GM19043 (cell line): ENCODE results near the gene MYMX.
"Not testable (repeated sequence)": the region's sequence is repeated elsewhere in the genome, so short reads cannot be mapped to it uniquely, and the experiment has no call there.

ENCODE experiments used
- ATAC-seq: cut with Tn5 transposase; IDR thresholded peaks from one replicate; pipeline ENCODE4 v1.9.1; 2021; ENCODE audit warnings: low read depth; ENCODE audit not compliant: unreplicated experiment

Gene MYMX

DNA sequence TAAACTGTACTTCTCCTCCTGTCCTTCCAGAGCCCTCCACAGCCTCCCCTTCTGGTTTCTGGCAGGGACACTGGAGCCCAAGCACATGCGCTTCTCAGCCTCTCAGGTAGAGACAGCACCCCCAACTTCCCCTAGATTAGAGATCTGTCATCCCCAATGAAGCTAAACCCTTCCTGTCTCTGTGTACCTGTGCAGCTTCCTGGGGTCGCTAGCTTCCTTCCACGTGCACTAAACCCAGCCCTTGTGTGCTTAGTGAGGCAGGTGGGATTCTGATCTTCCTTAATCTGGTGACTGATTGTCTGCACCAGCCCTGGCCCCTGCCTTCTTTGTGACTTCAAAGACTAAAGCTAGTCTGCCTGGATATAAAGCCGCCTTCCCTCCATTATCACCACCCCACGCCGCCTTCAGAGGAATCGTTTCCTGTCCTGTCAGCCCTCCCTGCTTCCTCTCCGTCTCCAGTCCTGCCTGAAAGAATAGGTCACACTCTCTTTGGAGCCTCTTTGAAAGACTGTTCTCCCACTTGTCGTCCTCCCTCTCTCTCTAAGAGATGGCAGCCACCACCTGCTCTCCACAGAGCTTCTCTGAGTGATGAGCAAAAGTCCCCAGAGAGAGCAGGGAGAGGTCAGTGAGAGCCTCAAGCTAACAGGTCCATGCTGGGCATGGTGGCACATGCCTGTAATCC is 30.6 kb upstream of the MYMX start:
- no peak for ATAC-seq

DNA sequence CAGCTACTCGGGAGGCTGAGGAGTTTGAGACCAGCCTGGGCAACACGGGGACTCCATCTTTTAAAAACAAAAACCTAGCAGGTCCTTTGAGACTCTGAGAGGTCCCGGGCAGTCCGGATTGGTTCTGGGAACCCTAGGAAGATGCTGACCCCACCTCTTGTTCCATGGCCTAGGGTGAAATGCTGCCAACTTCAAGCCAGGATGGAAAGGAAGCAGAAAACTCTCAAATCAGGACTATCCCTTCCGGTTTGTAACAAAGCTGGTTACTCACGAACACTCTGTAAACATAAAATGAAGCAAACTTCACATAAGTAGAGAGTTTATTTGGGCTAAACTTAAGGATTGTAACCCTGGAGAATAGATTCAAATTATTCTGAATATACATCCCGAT is 30.1 kb upstream of the MYMX start:
- ATAC-seq: no peak

DNA sequence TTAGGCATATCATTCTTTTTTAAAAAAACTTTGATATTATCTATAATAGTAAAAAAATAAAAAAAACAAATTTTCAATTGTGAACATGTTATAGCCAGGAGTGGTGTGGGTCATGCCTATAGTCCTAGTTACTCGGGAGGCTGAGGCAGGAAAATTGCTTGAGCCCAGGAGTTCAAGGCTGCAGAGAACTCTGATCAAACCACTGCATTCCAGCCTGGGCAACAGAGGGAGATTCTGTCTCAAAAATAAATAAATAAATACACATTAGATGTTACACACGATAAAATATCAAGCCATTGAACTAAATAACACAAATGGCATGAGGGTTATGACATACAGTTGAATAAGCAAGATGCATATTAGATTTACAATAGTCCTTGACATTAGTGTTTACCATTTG is 27.9 kb upstream of the MYMX start:
- ATAC-seq: no peak

DNA sequence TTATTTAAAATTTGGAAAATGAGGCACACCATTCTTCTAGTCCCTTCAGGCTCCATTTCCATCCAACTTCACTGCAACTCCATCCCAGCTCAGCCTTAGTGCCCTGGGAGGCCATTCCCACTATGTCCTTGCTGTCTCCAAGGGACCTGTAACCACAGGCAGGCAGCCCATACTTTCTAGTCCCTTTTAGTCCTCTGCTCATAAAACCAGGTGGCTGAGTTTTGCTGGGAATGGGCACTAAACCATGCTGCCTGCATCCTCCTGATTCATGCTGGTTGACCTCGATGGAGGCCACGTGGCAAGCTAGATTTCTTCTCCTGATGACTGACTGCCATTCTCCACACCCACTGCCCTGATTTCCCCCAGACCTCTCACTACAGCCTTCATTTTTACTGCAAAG is 27.5 kb upstream of the MYMX start:
- no peak for ATAC-seq

DNA sequence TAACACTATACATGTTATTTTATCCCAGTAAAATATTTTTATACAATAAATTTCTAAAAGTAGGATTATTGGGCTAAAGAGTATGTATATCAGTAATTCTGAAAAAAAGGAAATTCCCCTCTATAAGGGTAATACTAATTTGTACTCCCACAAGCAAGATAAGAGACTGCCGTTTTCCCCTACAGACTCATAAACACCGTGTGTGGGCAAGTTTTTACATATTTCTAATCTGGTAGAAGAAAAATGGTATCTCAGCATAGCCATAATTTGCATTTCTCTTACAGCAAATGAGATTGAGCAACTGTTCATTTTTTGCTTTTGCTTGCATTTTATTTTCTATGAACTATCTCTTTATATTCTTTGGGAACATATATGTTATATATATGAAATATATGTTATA is 26.0 kb upstream of the MYMX start:
- no peak for ATAC-seq

DNA sequence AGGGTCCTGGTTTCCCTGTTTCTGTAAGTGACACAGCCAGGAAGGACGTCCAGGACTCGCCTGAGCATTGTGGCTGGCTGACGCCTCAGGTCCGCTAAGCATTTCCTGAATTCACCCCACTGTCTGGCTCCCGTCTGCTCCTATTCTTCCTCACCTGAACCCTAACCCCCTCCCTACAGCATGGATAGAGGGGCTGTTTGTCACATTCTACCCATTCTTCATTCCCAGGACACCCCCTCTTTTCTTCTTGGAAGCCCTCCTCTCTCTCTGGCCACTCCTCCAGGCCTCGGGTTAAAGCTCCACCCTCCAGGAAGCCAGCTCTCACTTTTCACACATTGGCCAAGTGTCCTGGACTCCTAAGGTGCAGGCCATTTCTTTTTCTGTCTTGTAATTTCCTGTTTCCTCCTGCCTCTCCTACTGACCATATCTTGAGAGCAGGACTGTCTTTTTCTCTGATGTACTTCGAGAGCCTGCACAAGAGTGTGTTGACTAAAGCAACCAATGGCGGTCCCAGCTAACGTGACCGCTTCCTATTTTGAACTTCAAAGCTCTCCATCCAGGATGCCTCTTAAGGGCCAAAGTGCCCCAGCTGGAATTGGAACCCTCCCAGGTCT is 24.2 kb upstream of the MYMX start:
- ATAC-seq: no peak

DNA sequence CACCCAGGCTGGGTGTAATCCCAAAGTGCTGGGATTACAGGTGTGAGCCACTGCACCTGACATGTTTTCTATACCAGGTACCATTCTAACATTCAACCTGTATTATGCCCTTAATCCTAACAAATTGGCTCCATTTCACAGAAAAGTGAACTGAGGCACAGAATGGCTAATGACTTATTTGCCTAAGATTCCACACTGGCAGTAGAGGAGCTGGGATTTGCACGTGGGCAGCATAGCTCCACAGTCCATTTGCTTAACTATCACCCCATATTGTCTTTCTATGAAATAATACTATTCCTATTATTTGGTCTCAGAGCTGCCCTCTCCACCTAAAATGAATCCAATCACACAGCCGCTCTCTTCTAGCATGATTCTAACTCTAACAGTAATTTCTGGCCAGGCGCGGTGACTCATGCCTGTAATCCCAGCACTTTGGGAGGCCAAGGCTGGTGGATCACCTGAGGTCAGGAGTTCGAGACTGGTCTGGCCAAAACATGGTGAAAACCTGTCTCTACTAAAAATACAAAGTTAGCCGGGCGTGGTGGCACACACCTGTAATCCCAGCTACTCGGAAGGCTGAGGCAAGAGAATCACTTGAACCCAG is 23.3 kb upstream of the MYMX start:
- no peak for ATAC-seq

DNA sequence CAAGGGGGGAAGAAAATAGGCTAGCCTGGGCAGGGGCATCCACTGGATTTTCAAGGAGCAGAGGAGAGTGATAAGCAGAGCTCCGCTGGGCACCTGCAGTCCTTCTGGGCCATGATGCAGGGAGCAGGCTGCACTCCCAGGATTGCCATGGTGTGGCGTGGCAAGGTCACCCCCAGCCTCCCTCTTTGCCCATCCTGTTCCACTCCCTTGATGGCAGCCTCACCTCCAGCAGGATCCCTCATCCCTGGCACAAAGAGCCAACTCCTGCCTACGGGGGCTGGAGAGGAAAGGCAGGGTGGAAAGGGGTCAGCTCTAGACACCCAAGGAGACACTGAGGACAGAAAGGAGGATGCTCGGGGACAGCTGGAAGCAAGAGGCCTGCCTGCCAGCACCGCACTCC is 22.4 kb upstream of the MYMX start:
- ATAC-seq: no peak

DNA sequence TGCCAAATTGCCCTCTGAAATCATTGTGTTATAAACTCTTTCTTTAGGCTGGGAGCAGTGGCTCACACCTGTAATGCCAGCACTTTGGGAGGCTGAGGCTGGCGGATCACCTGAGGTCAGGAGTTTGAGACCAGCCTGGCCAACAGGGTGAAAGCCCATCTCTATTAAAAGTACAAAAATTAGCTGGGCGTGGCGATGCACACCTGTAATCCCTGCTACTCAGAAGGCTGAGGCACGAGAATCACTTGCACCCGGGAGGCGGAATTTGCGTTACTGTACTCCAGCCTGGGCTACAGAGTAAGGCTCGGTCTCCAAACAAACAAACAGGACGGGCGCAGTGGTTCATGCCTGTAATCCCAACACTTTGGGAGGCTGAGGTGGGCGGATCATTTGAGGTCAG is 20.4 kb upstream of the MYMX start:
- ATAC-seq: not testable (repeated sequence)

DNA sequence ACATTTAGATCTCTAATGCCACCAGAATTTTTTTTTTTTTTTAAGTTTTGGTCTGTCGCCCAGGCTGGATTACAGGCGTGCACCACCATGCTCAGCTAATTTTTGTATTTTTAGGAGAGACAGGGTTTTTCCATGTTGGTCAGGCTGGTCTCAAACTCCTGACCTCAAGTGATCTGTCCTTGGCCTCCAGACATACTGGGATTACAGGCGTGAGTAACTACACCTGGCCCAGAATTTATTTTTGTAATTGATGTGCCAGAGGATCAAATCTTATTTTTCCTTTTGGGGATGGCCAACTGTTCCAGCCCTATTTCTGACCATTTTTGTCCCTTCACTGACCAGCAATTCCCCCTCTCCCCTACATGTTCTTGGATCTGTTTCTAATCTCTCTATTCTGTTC is 18.0 kb upstream of the MYMX start:
- ATAC-seq: no peak

DNA sequence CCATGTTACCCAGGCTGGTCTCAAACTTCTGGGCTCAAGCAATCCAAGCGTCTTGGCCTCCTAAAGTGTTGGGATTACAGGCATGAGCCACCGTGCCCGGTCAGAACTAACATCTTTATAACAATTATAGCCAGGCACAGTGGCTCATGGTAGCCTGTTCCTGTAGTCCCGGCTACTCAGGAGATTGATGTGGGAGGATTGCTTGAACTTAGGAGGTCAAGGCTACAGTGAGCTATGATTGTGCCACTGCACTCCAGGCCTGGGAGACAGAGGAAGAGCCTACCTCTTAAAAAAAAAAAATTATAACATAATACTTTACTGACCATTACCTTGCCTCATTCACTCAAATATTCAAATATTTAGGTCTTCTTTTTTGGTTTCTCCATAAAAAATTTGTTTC is 16.8 kb upstream of the MYMX start:
- ATAC-seq: no peak

DNA sequence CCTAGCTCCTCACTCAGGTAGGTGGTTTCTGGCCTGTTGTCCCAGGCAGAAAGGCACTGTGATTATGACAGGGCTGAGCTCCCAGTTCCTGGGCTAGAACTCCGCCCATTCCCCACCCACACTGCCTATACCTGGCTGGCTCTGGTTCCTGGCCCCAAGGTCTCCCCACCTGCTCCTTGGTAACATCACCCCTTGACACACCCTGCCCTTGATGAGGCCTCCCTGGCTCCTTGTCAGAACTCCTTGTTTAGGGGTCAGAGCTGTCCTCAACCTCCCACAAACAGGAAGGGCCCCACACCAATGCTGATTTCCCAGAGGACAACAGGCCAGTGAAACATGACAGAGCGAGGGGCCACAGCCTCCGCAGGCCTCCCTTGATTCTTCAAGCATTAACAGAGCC is 15.5 kb upstream of the MYMX start:
- no peak for ATAC-seq

DNA sequence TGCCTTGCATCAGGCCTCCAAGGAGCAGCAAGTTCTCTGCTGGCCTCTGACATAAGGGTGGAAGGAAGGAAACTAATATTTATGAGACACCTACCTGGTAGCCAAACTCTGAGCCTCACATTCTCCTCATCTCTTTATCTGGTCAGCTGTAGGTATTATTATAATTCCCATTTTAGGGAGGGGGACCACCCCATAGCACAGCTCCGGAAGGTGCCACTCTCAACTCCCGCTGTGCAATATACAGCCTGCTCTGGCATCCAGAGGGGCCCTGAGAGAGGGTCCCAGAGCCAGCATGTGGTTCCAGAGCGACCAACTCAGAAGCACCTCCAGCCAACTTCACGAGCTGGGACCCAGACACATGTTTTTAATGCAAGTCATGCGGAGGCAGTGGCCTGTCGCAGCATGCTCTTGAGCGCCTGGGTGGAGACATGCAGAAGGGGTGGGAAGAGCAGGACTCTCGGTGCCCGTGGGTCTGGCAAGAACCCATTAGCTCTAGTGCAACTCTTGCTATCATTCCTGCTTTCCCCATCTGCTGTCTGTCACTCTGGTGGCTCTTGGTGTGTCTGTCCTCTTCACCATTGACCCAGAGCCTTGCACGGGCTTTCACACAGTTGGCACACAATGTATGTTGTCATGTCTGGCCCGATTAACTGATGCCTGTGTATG is 15.0 kb upstream of the MYMX start:
- no peak for ATAC-seq

DNA sequence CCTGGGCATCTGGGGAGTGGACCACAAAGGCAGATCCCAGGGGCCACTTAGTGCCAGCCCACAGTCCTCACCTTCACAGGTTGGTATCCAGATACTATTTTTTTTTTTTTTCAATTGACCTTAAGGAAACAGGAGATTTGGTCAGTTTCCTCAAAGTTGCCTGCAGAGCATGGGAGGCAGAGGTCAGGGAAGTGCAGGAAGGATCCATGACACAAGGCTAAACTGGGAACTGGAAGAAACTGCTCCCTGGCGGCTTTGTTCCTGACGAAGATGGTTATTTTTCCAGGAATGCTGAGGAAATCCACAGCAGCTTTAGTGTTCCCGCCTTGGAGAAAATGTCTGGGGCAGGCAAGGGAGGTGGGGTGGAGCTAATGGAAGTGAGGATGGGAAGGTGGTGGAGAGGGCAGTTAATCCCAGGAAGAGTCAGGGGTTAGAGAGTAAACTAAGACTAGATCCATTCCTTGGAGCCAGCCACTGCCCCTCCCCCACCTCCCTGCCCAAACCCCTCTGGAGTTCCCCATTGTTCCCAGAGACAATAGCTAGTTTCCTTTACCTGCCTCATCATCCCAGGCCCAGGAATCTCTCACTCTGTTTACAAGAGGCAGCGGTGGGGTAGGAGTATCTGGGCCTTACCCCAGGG is 14.3 kb upstream of the MYMX start:
- no peak for ATAC-seq

DNA sequence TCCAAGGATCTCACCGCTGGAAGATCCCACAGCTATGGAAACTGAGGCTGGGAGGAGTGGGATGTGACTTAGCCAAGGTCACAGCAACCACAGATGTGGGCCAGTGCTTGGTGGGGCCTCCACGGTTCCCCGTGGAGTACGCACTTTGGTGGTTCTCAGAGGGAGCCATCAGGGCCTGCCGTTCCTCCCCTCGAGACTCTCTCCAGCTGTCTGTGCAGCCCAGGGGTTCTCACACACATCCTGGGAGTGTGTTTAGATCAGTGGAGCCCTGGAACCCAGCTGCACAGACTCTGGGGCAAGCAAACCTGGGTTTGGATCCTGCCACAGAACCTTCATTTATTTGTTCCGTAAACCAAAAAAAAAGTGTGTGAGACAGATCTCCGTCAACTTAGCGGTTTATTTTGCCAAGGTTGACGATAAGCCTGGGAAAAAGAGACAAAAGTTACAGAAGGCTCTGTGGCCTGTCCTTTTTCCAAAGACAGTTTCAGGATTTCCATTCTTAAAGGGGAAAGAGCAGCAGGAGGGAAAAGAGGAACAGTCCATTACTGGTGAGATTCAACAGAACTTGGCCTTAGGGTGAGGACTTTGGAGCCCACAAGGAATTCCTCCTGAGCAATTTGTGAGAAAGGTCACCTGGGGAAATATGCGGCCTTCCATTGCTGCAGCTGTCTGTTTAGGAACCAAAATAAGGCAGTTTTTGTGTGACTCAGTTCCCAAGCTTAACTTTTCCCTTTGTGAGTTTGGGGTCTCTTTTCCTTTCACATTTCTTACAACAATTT is 13.6 kb upstream of the MYMX start:
- ATAC-seq: no peak

DNA sequence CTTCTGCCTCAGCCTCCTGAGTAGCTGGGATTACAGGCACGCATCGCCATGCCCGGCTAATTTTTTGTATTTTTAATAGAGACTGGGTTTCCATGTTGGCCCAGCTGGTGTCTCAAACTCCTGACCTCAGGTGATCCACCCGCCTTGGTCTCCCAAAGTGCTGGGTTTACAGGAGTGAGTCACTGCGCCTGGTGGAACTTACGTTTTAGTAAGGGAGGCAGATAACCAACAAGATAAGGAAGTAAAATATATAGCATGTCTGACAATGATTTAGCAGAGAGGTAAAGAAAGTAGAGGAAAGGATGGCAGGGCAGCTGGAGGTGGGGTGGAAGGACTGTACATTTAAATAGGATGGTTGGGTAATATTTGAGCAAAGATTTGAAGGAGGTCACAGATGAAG is 12.8 kb upstream of the MYMX start:
- no peak for ATAC-seq

DNA sequence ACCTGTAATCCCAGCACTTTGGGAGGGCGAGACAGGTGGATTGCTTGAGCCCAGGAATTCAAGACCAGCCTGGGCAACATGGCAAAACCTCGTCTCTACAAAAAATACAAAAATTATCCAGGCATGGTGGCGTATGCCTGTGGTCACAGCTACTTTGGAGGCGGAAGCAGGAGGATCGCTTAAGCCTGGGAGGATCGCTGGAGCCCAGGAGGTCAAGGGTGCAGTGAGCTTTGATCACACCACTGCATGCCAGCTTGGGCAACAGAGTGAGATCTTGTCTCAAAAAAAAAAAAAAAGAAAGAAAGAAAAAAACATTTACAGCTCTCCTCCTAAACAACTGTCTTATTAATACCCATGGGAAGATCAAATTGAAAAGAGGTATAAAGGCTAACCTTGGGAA is 8.8 kb upstream of the MYMX start:
- no peak for ATAC-seq

DNA sequence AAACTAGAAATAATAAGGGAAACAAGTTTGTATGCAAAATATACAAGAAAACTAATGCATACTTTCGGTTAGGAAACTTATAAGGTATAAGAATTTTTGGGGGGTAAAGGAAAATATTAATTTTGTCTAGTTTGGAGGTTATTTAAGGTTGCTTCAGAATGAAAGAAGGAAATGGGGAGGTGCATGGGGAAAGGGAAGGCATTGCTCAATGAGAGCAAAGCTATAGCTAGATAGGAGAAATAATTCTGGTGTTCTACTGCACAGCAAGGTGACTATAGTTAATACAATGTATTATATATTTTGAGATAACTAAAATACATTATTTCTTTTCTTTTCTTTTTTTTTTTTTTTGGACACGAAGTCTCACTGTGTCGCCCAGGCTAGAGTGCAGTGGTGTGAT is 5.4 kb upstream of the MYMX start:
- ATAC-seq: no peak

DNA sequence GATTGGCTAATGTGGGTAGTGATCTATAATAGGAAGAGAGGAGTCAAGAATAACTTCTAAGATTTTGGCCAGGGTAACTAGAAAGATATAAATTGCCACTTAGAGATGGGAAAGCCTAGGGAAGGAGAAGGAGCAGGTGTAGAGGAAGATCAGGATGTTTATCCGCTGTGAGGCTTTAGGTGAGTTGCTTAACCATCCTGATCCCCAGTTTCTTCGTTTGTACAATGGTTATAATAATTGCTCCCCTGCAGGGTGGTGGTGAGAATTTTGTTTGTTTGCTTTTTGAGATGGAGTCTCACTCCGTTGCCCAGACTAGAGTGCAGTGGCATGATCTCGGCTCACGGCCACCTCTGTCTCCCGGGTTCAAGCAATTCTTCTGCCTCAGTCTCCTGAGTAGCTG is 2.4 kb upstream of the MYMX start:
- ATAC-seq: no peak

DNA sequence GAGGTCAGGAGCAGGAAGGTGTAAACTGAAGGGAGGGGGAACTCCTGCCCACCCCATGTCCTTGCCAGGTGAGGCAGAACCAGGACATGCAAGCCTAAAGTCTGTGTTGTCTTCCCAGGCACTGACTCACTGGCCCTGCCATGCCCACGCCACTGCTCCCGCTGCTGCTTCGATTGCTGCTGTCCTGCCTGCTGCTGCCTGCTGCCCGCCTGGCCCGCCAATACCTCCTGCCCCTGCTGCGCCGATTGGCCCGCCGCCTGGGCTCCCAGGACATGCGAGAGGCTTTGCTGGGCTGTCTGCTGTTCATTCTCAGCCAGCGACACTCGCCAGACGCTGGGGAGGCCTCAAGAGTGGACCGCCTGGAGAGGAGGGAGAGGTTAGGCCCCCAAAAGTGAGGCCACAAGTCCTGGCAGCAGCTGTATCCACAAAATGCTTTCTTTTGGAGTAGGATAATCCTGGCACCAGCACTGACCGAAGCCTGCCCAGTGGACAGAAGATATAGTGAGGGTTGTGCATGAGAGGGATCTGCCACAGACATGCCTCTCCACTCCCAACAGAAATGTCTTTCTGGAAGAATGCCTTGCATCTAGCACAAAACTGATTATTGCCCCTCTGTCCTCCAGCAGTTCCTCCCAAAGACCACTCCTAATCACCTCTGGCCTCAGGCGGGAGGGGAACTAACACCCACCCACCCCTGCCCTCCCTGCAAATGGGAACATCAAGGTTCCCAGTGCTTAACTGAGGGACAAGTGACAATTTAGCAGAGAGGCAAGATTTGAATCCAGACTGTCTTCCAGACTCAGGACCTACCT is 812 bp downstream of the MYMX start:
- ATAC-seq: no peak
